GM23338 (cell line): Measurements from ENCODE around the gene MRPL48.

Source experiments
- CREB1 ChIP-seq: fragments of 250-450 bp; sonication (Bioruptor Pico); IDR thresholded peaks from 2 replicates; pipeline ENCODE4 v1.5.0; 2020; ENCODE audit warnings: low read depth, mild to moderate bottlenecking, moderate library complexity
- EZH2 ChIP-seq: fragments of 200-600 bp; sonication (generic); IDR thresholded peaks from one replicate; pipeline ENCODE4 v1.8.0; 2017; ENCODE audit warnings: antibody characterized with exemption, mild to moderate bottlenecking, low read depth; ENCODE audit not compliant: unreplicated experiment
- JUNB ChIP-seq: IDR thresholded peaks from one replicate; pipeline ENCODE4 v1.6.1; 2016; ENCODE audit warnings: antibody characterized with exemption; ENCODE audit not compliant: unreplicated experiment
- POLR2AphosphoS5 ChIP-seq: IDR thresholded peaks from 2 replicates; pipeline ENCODE4 v1.6.1; 2016; ENCODE audit warnings: antibody characterized with exemption, low read depth
- TF ChIP-seq, protein P1 (sequence below), 2 experiments: fragments of 200-600 bp in 1 of 2; sonication (generic) in 1 of 2; conservative IDR thresholded peaks; 2 replicates each; pipeline versions ENCODE4 v1.5.1 to v1.6.1; 2016 to 2017; ENCODE audit warnings: antibody characterized with exemption in 2 of 2, low read depth in 2 of 2, mild to moderate bottlenecking in 2 of 2, moderate library complexity in 1 of 2

DNA sequence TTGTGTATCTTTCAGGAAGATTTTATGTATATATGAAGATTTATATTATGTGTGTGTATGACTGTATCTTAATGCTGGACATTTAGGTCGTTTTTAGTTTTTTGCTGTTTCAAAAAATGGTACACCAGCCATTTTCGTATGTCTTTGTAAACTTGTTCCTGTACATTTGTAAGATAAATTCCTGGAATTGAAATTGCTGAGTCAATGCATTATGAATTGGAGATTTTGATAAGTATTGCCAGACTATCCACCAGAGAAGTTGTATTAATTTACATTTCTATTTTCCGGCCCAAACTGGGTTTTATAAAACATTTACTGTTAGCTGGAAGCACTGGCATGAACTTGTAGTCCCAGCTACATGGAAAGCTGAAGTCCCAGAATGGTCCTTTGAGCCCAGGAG, 24.6 kb downstream of the MRPL48 start:
- TF ChIP-seq, protein P1, sequence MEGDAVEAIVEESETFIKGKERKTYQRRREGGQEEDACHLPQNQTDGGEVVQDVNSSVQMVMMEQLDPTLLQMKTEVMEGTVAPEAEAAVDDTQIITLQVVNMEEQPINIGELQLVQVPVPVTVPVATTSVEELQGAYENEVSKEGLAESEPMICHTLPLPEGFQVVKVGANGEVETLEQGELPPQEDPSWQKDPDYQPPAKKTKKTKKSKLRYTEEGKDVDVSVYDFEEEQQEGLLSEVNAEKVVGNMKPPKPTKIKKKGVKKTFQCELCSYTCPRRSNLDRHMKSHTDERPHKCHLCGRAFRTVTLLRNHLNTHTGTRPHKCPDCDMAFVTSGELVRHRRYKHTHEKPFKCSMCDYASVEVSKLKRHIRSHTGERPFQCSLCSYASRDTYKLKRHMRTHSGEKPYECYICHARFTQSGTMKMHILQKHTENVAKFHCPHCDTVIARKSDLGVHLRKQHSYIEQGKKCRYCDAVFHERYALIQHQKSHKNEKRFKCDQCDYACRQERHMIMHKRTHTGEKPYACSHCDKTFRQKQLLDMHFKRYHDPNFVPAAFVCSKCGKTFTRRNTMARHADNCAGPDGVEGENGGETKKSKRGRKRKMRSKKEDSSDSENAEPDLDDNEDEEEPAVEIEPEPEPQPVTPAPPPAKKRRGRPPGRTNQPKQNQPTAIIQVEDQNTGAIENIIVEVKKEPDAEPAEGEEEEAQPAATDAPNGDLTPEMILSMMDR (conservative IDR thresholded peaks at IDR 0.05; ENCODE audit: low read depth in 2 of 2) = no peak
- TF ChIP-seq POLR2AphosphoS5 = no peak
- no peak for TF ChIP-seq CREB1
- no peak for TF ChIP-seq JUNB
- TF ChIP-seq EZH2 = no peak
